ENCODE results near the gene TTC38. TPM values are rescaled to one million over a fixed set of nuclear protein-coding genes. Genes with fewer than 3 reads are reported as not detected.
"Not testable (repeated sequence)": the region's sequence is repeated elsewhere in the genome, so short reads cannot be mapped to it uniquely, and the experiment has no call there.

Gene TTC38
- total RNA-seq, 1 donor from 2014 or later: 21.0 TPM

DNA sequence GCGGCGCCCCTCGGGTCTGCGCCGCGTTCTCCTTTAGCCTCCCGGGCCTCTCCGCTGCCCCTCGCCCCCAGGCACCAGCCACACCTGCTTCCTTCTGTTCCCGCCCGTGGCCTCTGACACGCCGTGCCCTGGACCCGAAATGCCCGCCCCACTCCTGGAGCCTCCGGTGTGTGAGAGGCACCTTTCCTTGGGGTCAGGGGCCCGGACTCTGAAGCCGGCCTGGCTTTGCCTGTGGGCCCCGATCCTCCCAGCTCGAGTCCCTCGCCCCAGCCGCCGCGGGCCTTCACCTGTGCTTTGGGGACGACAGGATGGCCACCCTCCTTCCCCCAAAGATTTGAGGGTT lies 17.1 kb upstream of the TTC38 start:
- Mint-ChIP-seq H3K36me3 (ENCODE audit: low read depth) (peaks cover 7% of the 10 kb centered on the region), H3K4me3 (ENCODE audit: low read depth) (peak overlapping the region; percentile 79), H3K9me3 (no peaks in the 10 kb centered on the region), H3K27ac (peak overlapping the region; percentile 84), H3K4me1 (ENCODE audit: low read depth) (peaks cover 30% of the 10 kb centered on the region), H3K27me3 (ENCODE audit: low read depth) (no peaks in the 10 kb centered on the region)
- no peak for DNase-seq (ENCODE audit: low spot score)
- intact Hi-C loops (cut with micrococcal nuclease): loop anchor here (1.0 to 5.0 kb wide), 3 partner anchors 46 to 237 kb away; partner anchors contain the start of genes GTSE1 and PPARA

- H3K36me3 Mint-ChIP-seq (ENCODE audit: low read depth): peaks cover 5% of the 10 kb centered on the region
- no peaks in the 10 kb centered on the region for H3K9me3 Mint-ChIP-seq
- H3K4me3 Mint-ChIP-seq (ENCODE audit: low read depth): peak overlapping the region; percentile 79
- H3K4me1 Mint-ChIP-seq (ENCODE audit: low read depth): peaks cover 32% of the 10 kb centered on the region
- peak overlapping the region; percentile 84 for H3K27ac Mint-ChIP-seq
- intact Hi-C loops (cut with micrococcal nuclease): loop anchor here (2.0 to 5.0 kb wide), 2 partner anchors 46 to 99 kb away; partner anchors contain the start of genes GTSE1 and PPARA
- peaks cover 1% of the 10 kb centered on the region for H3K27me3 Mint-ChIP-seq (ENCODE audit: low read depth)
- DNase-seq (ENCODE audit: low spot score): no peak
These were observed 16.5 kb upstream of the TTC38 start for GRCh38 chr22:46251266-46251665.

DNA sequence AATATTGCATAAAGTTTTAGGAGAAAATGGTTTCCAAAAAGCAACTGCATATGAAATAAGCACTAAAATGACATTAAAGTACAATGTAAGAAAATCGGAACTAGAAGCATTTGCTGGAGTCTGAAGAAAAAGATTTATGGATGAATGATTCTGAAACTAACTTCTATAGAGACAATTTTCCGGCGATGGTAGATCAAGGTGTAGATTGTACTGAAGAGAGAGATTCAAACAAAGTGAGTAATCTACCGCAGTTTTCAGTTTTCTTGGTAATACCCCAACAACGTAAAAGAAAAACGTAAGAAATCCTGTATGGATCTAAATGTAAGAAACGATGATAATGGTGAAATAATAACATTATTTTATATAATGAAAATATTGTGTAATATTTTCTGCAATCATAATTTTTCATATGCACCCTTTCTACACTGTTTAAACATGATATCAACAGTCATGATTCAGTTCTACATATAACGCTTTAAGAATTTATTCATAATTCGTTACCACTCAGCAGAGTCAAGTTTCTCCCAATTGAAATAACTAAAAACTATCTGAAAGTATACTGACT lies 15.9 kb upstream of the TTC38 start:
- Mint-ChIP-seq H3K4me3 (ENCODE audit: low read depth) (peak overlapping the region; percentile 79), H3K4me1 (ENCODE audit: low read depth) (peaks cover 34% of the 10 kb centered on the region), H3K27me3 (ENCODE audit: low read depth) (peaks cover 7% of the 10 kb centered on the region), H3K27ac (peak overlapping the region; percentile 84), H3K36me3 (ENCODE audit: low read depth) (peaks cover 5% of the 10 kb centered on the region), H3K9me3 (no peaks in the 10 kb centered on the region)
- no peak for DNase-seq (ENCODE audit: low spot score)
- intact Hi-C loops (cut with micrococcal nuclease): loop anchor here (2.0 to 5.0 kb wide), 2 partner anchors 45 to 100 kb away; partner anchors contain the start of genes GTSE1 and PPARA

DNA sequence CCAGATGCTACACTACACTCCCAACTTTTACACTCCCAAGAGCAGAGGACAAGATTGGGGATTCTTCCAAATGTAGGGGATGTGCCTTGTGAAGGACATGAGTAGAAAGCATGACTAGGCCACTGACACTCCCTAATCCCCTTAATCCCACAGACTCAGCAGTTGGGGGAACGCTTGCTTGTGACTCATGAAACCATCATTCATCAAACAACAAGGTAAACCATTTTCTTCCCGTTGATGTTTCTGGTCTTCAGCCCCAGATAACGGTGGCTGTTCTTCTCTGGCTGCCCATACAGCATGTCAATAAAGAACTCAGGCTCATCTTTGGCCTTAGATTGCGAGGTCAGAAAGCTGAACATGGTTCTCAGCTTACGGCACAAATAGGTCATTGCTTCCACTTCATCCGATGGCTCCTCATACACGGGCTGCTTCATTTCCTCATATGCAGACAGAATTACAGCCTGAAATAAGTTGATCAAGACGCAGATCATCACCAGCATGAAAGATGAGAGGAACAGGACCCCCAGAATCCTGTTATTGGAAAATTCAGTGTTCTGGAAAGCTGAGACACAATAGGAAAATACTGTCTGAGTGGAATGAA lies 11.3 kb upstream of the TTC38 start:
- Mint-ChIP-seq H3K4me3 (ENCODE audit: low read depth) (no peak overlapping the region), H3K27me3 (ENCODE audit: low read depth) (peaks cover 51% of the 10 kb centered on the region), H3K4me1 (ENCODE audit: low read depth) (peaks cover 24% of the 10 kb centered on the region), H3K36me3 (ENCODE audit: low read depth) (peaks cover 5% of the 10 kb centered on the region), H3K9me3 (no peaks in the 10 kb centered on the region), H3K27ac (no peak overlapping the region)
- no peak for DNase-seq (ENCODE audit: low spot score)
- intact Hi-C loops (cut with micrococcal nuclease): no loop called here

DNA sequence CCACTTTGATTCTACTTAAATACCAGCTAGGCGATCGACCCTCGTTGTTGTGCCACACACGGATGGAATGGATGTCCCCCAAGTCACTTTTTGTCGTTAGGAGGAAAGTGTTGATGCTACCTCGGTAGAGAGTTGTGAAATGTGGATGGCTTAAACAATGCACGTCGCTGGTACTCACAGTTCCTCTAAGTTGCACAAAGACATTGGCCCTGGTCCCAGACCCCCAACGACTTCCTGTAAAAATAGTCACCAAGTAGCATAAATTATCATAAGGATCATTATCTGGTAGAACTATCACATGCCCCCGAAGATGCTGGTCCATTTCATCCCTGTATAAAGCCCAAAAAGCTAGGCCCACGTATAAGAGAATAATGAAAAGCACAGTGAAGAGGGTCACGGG lies 8.4 kb upstream of the TTC38 start:
- Mint-ChIP-seq H3K27me3 (ENCODE audit: low read depth) (peaks cover 74% of the 10 kb centered on the region), H3K27ac (no peak overlapping the region), H3K36me3 (ENCODE audit: low read depth) (peaks cover 15% of the 10 kb centered on the region), H3K4me1 (ENCODE audit: low read depth) (peaks cover 9% of the 10 kb centered on the region), H3K9me3 (peaks cover 10% of the 10 kb centered on the region), H3K4me3 (ENCODE audit: low read depth) (no peak overlapping the region)
- intact Hi-C loops (cut with micrococcal nuclease): no loop called here
- no peak for DNase-seq (ENCODE audit: low spot score)

DNA sequence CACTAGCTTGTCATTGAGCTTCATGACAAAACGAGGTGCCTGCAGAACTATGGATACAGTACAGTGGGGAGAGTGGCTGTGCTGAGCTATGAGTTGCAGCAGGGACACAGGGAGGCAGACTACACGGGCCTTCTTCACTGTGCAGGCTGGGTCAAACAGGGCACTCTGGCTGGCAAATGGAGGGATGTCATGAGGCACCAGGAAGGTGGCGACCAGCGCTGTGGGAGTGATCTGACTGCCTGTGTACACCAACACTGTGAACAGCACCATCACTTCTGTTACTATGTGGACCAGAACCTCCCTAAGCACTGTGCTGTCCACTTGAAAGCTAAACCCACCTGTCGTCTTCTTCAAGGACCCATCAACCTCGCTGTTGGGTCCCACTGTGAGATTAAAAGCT lies 7.8 kb upstream of the TTC38 start:
- Mint-ChIP-seq H3K4me1 (ENCODE audit: low read depth) (peaks cover 5% of the 10 kb centered on the region), H3K36me3 (ENCODE audit: low read depth) (peaks cover 14% of the 10 kb centered on the region), H3K4me3 (ENCODE audit: low read depth) (no peak overlapping the region), H3K9me3 (peaks cover 12% of the 10 kb centered on the region), H3K27me3 (ENCODE audit: low read depth) (peaks cover 76% of the 10 kb centered on the region), H3K27ac (no peak overlapping the region)
- intact Hi-C loops (cut with micrococcal nuclease): no loop called here
- no peak for DNase-seq (ENCODE audit: low spot score)

DNA sequence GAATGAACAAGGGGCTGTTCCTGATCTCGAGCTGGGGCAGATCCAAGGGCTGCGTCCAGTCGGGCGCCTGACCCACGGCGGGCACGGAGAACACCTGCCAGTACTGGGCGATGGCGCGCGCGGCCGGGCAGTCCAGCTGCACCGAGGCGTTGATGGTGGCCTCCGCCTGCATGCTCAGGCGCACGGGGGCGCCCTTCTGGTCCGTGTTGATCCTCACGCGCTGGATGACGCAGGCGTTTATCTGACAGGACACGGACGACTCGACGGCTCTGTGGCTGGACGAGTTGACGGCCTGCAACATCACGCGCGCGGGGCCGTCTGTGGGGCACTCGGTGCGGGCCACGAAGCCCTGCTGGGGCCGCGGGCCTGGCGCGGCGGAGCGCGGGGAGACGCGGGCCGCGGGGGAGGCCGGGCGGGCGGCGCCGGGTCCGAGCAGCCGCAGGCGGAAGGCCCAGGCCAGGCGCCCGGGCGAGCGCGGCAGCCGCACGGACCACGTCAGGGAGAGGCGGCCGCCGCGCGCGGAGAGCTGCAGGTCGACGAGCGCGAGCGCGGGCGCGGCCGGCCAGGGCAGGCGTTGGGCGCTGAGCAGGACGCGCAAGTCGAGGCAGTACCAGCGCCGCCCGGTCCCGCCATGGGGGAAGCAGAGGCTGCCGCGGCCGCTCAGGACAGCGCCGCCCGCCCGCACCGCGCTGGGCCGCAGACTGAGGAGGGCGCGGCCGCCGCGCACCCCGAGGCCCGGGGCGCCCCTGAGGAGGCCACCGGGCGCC lies 5.2 kb upstream of the TTC38 start:
- Mint-ChIP-seq H3K4me1 (ENCODE audit: low read depth) (peaks cover 7% of the 10 kb centered on the region), H3K27me3 (ENCODE audit: low read depth) (peaks cover 79% of the 10 kb centered on the region), H3K9me3 (peaks cover 21% of the 10 kb centered on the region), H3K4me3 (ENCODE audit: low read depth) (no peak overlapping the region), H3K27ac (no peak overlapping the region), H3K36me3 (ENCODE audit: low read depth) (peaks cover 26% of the 10 kb centered on the region)
- no peak for DNase-seq (ENCODE audit: low spot score)
- intact Hi-C loops (cut with micrococcal nuclease): no loop called here

DNA sequence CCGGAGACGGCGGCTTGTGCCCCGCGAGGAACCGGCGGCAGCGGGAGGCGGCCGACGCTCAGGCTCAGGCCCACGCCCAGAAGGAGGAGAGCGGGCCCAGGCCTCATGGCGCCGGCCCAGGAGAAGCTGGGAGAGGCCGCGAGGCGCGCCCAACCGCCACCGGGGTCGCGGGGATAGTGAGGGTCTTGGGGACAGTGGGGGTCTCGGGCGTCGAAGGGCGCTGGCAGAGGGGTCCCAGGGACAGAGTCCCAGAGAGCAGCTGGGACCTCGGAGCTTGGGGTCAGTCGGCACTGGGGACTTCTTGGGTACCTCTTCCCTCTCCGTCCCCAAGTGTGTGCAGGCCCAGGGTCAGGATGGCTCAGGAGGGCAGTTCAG lies 4.6 kb upstream of the TTC38 start, which contains the start of gene PKDREJ:
Gene PKDREJ, minus strand, starts transcription at position 128 of the 375 bp plus-strand sequence. Its CDS starts 21 bp downstream, at position 107.
- Mint-ChIP-seq H3K4me1 (ENCODE audit: low read depth) (peaks cover 7% of the 10 kb centered on the region), H3K27ac (no peak within 1 kb of the TSS), H3K27me3 (ENCODE audit: low read depth) (peaks cover 73% of the 10 kb centered on the region), H3K36me3 (ENCODE audit: low read depth) (peaks cover 26% of the 10 kb centered on the region), H3K9me3 (peaks cover 21% of the 10 kb centered on the region), H3K4me3 (ENCODE audit: low read depth) (peak within 1 kb of the TSS; percentile 30)
- no peak for DNase-seq (ENCODE audit: low spot score)
- intact Hi-C loops (cut with micrococcal nuclease): no loop called here

GRCh38 chr22:46264520-46264919 lies 3.3 kb upstream of the TTC38 start:
- Mint-ChIP-seq H3K27me3 (ENCODE audit: low read depth) (peaks cover 61% of the 10 kb centered on the region), H3K9me3 (peaks cover 21% of the 10 kb centered on the region), H3K4me1 (ENCODE audit: low read depth) (peaks cover 14% of the 10 kb centered on the region), H3K36me3 (ENCODE audit: low read depth) (peaks cover 26% of the 10 kb centered on the region)
- intact Hi-C loops (cut with micrococcal nuclease); H3K4me3 Mint-ChIP-seq (ENCODE audit: low read depth); DNase-seq (ENCODE audit: low spot score); H3K27ac Mint-ChIP-seq: not testable (repeated sequence)

- DNase-seq (ENCODE audit: low spot score); H3K4me3 Mint-ChIP-seq (ENCODE audit: low read depth); H3K27ac Mint-ChIP-seq; intact Hi-C loops (cut with micrococcal nuclease): not testable (repeated sequence)
- peaks cover 19% of the 10 kb centered on the region for H3K4me1 Mint-ChIP-seq (ENCODE audit: low read depth)
- peaks cover 21% of the 10 kb centered on the region for H3K9me3 Mint-ChIP-seq
- H3K27me3 Mint-ChIP-seq (ENCODE audit: low read depth): peaks cover 50% of the 10 kb centered on the region
- H3K36me3 Mint-ChIP-seq (ENCODE audit: low read depth): peaks cover 26% of the 10 kb centered on the region
These were observed 2.2 kb upstream of the TTC38 start for GRCh38 chr22:46265627-46266026.

DNA sequence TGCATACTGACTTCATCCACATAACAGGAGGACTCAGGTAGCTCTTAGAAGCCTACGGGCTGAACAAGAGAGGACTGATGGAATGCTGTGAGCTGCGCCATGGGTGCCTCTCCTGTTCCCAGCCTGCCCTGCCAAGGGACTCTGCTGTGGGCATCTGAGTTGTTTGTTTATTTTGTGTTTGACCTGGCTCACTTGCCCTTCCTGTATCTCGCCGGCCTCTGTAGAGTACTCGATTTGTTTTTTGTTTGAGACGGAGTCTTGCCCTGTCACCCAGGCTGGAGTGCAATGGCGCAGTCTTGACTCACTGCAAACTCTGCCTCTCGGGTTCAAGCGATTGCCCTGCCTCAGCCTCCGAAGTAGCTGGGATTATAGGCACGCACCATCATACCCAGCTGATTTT lies 1.8 kb downstream of the TTC38 start:
- Mint-ChIP-seq H3K4me1 (ENCODE audit: low read depth) (peaks cover 19% of the 10 kb centered on the region), H3K27me3 (ENCODE audit: low read depth) (peaks cover 17% of the 10 kb centered on the region), H3K27ac (no peak overlapping the region), H3K4me3 (ENCODE audit: low read depth) (peak overlapping the region; percentile 71), H3K9me3 (peaks cover 10% of the 10 kb centered on the region), H3K36me3 (ENCODE audit: low read depth) (peaks cover 19% of the 10 kb centered on the region)
- DNase-seq (ENCODE audit: low spot score): no peak
- intact Hi-C loops (cut with micrococcal nuclease): no loop called here

DNA sequence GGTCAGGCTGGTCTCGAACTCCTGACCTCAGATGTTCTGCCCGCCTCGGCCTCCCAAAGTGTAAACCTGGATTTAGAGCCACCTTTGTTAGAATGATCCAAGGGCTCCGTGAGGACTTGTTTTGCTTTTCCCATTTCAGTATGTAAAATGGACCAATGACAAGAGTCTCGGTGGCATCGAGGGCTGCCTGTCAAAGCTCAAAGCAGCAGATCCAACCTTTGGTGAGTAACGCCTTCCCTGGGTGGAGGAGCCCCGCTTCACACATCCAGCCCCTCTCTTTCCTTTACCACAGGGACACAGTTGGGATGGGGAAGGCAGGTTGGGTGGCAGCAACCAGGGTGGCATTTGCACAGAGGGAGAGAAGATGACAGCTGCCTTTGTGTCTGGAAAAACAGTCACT lies 4.4 kb downstream of the TTC38 start:
- Mint-ChIP-seq H3K4me1 (ENCODE audit: low read depth) (peaks cover 19% of the 10 kb centered on the region), H3K36me3 (ENCODE audit: low read depth) (peaks cover 28% of the 10 kb centered on the region)
- DNase-seq (ENCODE audit: low spot score): no peak

More for the DNA sequence above, 4.4 kb downstream of the TTC38 start:
- intact Hi-C loops (cut with micrococcal nuclease): no loop called here
- H3K4me3 Mint-ChIP-seq (ENCODE audit: low read depth): no peak overlapping the region
- no peak overlapping the region for H3K27ac Mint-ChIP-seq
- peaks cover 4% of the 10 kb centered on the region for H3K9me3 Mint-ChIP-seq
- no peaks in the 10 kb centered on the region for H3K27me3 Mint-ChIP-seq (ENCODE audit: low read depth)
